A673 (cell line): ENCODE results near the gene SLC4A8.

Source experiments
- CTCF ChIP-seq: fragments of 300-800, 200-600 bp; sonication (generic); conservative IDR thresholded peaks from 2 replicates; pipeline ENCODE4 v1.5.1; 2017; ENCODE audit warnings: low read depth, mild to moderate bottlenecking, antibody characterized with exemption, low read length, moderate library complexity, mixed read lengths
- EZH2 ChIP-seq: fragments of 200-600 bp; sonication (generic); IDR thresholded peaks from 2 replicates; pipeline ENCODE4 v1.6.1; 2017; ENCODE audit warnings: borderline replicate concordance, low read depth, mild to moderate bottlenecking, mixed read lengths, antibody characterized with exemption, low read length; ENCODE audit not compliant: poor library complexity, severe bottlenecking

- TF ChIP-seq CTCF, result peak; percentile 58
- TF ChIP-seq EZH2, result no peak
These were observed 3.3 kb upstream of the SLC4A8 start for GRCh38 chr12:51421266-51421884.
